HUES48 (cell line): ENCODE measurements around the gene FRYL.
"Not testable (repeated sequence)": the region's sequence is repeated elsewhere in the genome, so short reads cannot be mapped to it uniquely, and the experiment has no call there.

Experiments used
- H3K27ac ChIP-seq: one replicate; pipeline ENCODE4 v1.7.0; 2013; ENCODE audit warnings: low read depth, low read length, inconsistent platforms
- H3K27me3 ChIP-seq: 2 replicates; pipeline ENCODE4 v1.6.1; 2013; ENCODE audit warnings: mild to moderate bottlenecking, low read length; ENCODE audit not compliant: control insufficient read depth, insufficient read depth
- H3K36me3 ChIP-seq: 2 replicates; pipeline ENCODE4 v1.6.1; 2013; ENCODE audit warnings: low read length; ENCODE audit not compliant: control insufficient read depth, insufficient read depth
- H3K4me1 ChIP-seq: 2 replicates; pipeline ENCODE4 v1.6.1; 2013; ENCODE audit warnings: mild to moderate bottlenecking, low read length; ENCODE audit not compliant: control insufficient read depth, insufficient read depth
- H3K4me3 ChIP-seq: 2 replicates; pipeline ENCODE4 v1.5.1; 2013; ENCODE audit warnings: mild to moderate bottlenecking, low read depth, low read length
- H3K9ac ChIP-seq: 2 replicates; pipeline ENCODE4 v1.6.1; 2013; ENCODE audit warnings: mild to moderate bottlenecking, low read depth, low read length, moderate library complexity
- H3K9me3 ChIP-seq: 2 replicates; pipeline ENCODE4 v1.6.1; 2013; ENCODE audit warnings: low read length; ENCODE audit not compliant: control insufficient read depth, insufficient read depth

The FRYL gene

DNA sequence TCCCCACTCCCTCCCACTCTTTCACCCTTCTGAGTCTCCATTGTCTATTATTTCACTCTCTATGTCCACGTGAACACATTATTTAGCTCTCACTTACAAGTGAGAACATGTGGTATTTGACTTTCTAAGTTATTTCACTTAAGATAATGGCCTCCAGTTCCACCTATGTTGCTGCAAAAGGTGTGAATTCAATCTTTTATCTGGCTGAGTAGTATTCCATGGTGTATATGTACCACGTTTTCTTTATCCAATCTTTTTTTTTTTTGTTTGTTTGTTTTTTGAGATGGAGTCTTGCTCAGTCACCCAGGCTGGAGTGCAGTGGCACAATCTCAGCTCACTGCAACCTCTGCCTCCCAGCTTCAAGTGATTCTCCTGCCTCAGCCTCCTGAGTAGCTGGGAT is 20.1 kb upstream of the FRYL start:
- H3K9me3 ChIP-seq, H3K4me3 ChIP-seq, H3K27me3 ChIP-seq, H3K27ac ChIP-seq, H3K9ac ChIP-seq, H3K36me3 ChIP-seq: not testable (repeated sequence)
- peaks cover 11% of the 10 kb centered on the region; the same call in 1 of the 2 replicates for H3K4me1 ChIP-seq

DNA sequence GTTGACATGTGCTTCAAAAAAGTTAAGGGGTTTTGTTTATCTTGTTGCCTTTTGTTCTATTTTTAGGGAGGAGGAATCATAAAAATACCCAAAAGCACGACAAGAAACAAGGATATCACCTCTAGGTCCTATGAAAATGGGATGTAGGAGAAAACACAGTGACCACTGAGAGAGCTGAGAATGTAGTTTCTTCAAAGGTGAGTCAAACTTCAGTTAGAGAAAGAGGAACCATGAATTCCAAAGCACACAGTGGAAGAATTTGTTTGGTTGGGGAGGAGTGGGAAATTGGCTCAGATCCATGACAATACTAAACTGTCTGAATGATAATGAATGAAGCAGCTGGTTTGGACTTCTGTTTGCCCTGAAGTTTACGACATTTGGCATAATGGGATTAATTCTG is 19.1 kb upstream of the FRYL start:
- Histone ChIP-seq H3K4me3 (no peak overlapping the region), H3K27me3 (no peaks in the 10 kb centered on the region), H3K9me3 (no peaks in the 10 kb centered on the region), H3K4me1 (peaks cover 11% of the 10 kb centered on the region; the same call in 1 of the 2 replicates), H3K36me3 (no peaks in the 10 kb centered on the region), H3K9ac (no peak overlapping the region), H3K27ac (no peak overlapping the region)

DNA sequence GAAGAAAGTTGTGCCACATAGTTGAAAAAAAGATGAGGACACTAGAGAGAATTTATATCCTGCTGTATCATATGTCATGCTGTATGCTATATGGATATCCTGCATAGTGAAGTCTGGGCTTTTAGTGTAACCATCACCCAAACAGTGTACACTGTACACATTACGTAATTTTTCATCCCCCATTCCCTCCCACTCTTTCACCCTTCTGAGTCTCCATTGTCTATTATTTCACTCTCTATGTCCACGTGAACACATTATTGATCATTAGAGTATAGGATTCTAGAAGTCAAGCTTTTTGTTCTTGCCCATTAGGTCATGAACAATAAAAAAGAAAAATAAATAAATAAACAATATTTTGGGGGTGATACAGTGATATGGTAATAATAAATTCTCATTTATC is 18.0 kb upstream of the FRYL start:
- no peak overlapping the region for H3K9ac ChIP-seq
- H3K4me1 ChIP-seq = peaks cover 11% of the 10 kb centered on the region; the same call in 1 of the 2 replicates
- no peaks in the 10 kb centered on the region for H3K36me3 ChIP-seq
- no peak overlapping the region for H3K27ac ChIP-seq
- H3K9me3 ChIP-seq = no peaks in the 10 kb centered on the region
- no peak overlapping the region for H3K4me3 ChIP-seq
- no peaks in the 10 kb centered on the region for H3K27me3 ChIP-seq

DNA sequence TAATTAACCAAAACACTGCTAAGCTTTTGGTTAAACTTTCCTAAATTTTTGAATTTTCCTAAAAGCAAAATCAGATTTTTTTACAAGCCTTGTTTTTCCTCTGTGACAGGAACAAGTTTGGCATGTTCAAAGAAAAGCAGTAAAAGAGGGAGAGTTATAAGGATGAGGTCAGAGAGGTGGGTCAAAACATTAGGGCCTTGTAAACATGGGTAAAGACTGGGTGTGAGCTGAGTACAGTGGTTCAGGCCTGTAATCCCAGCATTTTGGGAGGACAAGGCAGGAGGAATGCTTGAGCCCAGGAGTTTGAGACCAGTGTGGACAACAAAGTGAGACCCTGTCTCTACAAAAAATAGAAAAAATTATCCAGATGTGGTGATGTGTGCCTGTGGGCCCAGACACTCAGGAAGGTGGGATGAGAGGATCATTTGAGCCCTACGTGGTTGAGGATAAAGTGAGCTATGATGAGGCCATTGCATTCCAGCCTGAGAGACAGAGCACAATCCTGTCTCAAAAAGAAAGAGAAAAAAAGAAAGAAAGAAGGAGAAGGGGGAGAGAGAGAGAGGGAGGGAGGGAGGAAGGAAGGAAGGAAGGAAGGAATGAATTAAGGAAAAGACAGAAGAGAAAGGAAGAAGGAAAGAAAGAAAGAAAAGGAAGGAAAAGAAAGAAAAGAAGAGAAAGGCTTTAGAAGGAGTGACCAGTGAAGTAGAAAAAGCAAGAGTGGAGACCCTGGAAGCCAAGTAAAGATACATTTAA is 17.0 kb upstream of the FRYL start:
- Histone ChIP-seq H3K9me3 (no peaks in the 10 kb centered on the region), H3K27me3 (no peaks in the 10 kb centered on the region), H3K4me3 (no peak overlapping the region), H3K4me1 (peaks cover 11% of the 10 kb centered on the region; the same call in 1 of the 2 replicates), H3K27ac (no peak overlapping the region), H3K9ac (no peak overlapping the region), H3K36me3 (no peaks in the 10 kb centered on the region)

DNA sequence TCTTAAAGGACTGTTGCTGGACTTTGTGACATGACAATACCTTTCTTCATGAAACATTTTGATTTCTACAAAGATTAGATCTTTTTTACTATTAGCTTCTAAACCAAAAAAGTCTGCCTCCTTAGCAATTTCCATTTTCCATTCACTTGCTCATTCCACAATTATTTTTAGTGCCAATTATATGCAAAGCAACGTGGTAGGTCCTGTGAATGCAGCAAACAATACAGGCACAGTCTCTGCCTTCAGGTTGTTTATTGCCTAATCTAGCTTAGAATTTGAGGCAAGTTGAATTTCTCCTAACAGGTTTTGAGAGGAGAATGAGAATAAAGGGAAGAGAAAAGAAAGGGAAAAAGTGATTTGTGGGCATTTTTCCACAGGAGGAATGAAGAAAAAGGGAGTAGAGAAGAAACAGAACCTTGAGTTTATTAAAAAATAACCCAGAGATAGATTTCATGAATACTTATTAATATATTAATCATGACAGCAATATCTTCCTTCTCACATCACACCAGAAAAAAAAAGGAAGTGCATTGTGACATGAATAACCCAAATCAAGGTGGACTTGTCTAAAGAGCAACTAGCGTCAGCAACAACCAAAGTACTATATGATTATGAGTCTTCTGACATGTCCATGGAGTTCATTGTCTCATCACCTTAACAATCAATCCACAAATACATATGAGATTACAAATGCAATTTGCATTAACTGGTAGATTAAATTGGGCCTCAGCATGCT is 16.3 kb upstream of the FRYL start:
- no peaks in the 10 kb centered on the region for H3K27me3 ChIP-seq
- no peak overlapping the region for H3K4me3 ChIP-seq
- H3K9ac ChIP-seq = no peak overlapping the region
- no peaks in the 10 kb centered on the region for H3K36me3 ChIP-seq
- H3K4me1 ChIP-seq = peaks cover 11% of the 10 kb centered on the region; the same call in 1 of the 2 replicates
- no peak overlapping the region for H3K27ac ChIP-seq
- H3K9me3 ChIP-seq = no peaks in the 10 kb centered on the region

DNA sequence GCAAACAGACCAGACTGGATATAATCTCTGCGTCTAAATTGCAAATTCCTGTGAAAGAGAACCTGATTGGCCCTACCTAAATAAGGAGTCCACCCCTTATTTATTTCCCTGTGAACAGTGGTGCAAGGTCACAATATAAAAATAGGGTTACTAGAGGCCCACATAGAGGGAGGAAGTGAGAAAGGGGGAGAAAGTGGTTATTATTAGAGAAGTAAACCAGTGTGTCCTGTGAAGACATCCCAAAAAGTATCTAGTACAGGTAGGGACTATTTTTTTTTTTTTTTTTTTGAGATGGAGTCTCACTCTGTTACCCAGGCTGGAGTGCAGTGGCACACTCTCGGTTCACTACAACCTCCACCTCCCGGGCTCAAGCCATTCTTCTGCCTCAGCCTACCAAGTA is 15.0 kb upstream of the FRYL start:
- Histone ChIP-seq H3K9ac (no peak overlapping the region), H3K27ac (no peak overlapping the region), H3K9me3 (no peaks in the 10 kb centered on the region), H3K27me3 (no peaks in the 10 kb centered on the region), H3K4me3 (no peak overlapping the region), H3K36me3 (no peaks in the 10 kb centered on the region), H3K4me1 (peaks cover 11% of the 10 kb centered on the region; the same call in 1 of the 2 replicates)

DNA sequence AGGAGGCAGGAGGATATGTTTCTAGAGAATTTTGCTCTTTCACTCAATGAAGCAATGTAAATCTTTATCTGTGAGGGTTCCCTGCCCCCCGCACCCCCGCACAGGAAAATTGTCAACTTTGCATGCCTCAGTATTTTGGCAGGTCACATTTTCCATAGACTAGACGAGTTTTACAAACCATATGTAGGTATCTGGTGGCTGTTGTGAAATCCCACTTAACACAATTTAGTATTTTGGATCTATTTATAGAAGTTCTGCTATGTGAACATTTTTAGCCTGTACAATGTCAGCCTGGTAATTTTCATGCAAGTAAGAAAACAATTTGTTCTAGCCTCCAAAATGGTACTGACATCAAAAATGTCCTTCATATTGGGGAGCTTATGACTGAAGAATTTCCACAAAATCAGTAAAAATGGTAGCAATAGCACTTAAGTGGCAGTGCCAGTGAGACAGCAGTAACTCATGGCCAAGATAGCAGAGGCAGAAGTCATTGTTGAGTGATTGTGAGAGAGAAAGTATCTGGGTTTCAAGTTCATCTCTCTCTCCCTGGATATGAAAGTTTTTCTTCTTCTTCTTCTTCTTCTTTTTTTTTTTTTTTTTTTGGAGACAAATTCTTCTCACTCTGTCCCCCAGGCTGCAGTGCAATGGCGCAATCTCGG is 12.4 kb upstream of the FRYL start:
- Histone ChIP-seq H3K27ac (no peak overlapping the region), H3K4me1 (0 out of 2 replicates have a peak, but pooled peaks cover 4% of the 10 kb centered on the region), H3K4me3 (no peak overlapping the region), H3K36me3 (no peaks in the 10 kb centered on the region), H3K27me3 (no peaks in the 10 kb centered on the region), H3K9ac (no peak overlapping the region), H3K9me3 (no peaks in the 10 kb centered on the region)

DNA sequence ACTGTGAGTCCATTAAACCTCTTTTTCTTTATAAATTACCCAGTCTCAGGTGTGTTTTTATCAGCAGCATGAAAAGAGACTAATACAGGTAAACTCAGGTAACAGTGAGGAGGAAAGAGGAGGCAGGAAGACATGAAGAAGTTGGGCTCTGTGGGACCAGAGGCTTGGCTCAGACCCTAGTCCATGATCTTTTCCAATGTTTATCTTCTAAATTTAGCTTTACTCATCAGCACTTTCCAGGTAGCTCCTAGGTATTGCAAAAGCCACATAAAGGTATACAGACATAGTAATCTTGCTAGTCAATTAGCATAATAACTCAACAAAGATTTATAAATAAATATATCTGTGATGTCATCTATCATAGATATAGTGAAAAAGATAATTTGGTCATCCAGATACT is 11.2 kb upstream of the FRYL start:
- no peaks in the 10 kb centered on the region for H3K9me3 ChIP-seq
- H3K36me3 ChIP-seq = no peaks in the 10 kb centered on the region
- H3K27me3 ChIP-seq = no peaks in the 10 kb centered on the region
- H3K27ac ChIP-seq = no peak overlapping the region
- H3K4me3 ChIP-seq = no peak overlapping the region
- H3K9ac ChIP-seq = no peak overlapping the region
- 0 out of 2 replicates have a peak, but pooled peaks cover 3% of the 10 kb centered on the region for H3K4me1 ChIP-seq

DNA sequence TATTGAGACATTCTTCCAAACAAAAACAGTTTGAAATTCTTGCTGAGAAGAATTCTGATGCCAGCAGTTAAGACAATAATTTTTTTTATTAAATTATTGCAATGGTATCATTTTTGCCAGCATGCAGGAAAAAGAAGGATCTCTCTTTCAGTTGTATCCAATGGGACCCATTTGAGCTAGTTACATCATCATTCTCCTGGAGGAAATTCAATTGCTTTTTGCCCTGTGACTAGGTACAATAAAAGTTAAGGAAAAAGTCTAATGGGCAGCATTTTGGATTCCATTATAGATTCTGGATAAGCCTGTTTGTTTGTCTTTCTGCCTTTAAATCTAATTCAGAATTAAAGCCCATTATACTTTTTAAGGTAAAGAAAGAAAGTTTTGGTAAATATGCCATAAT is 10.5 kb upstream of the FRYL start:
- H3K27ac ChIP-seq = no peak overlapping the region
- no peaks in the 10 kb centered on the region for H3K27me3 ChIP-seq
- H3K36me3 ChIP-seq = no peaks in the 10 kb centered on the region
- no peak overlapping the region for H3K9ac ChIP-seq
- H3K4me3 ChIP-seq = no peak overlapping the region
- H3K9me3 ChIP-seq = no peaks in the 10 kb centered on the region
- no peaks in the 10 kb centered on the region for H3K4me1 ChIP-seq

DNA sequence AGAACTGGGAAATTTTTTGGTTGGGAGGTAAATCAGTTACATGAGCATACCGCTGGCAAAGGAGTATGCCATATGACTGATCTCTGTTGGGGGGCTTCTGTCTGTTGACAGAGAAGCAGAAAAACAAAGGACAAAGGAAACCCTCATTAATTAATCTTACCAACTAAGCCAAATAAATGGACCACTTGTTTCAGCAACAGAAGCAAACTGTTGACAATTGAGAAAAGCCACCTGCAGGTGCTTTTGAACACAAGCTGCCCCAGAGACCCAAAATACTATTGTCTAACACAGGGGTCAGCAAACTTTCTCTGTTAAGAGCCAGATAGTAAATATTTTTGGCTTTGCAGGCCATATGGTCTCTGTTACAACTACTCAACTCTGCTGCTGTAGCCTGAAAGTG is 7.0 kb upstream of the FRYL start:
- Histone ChIP-seq H3K9me3 (no peaks in the 10 kb centered on the region), H3K36me3 (no peaks in the 10 kb centered on the region), H3K9ac (no peak overlapping the region), H3K27ac (no peak overlapping the region), H3K4me1 (no peaks in the 10 kb centered on the region), H3K4me3 (no peak overlapping the region), H3K27me3 (no peaks in the 10 kb centered on the region)

DNA sequence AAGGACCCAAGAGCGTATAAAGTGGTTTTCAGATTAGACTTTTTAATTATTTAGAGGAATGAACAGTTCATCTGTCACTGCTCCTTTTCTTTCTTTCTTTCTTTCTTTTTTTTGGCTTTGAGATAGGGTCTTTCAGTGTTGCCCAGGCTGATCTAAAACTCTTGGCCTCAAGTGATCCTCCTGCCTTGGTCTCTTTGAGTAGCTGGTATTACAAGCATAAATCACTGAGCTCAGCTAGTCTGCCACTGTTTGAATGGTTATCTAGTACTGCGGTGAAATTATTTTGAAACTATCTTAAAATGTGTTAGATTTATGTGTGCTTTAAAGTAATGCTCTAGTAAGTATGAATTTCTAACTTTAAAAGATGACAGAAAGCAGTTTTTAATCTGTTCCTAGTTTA is 6.5 kb upstream of the FRYL start:
- Histone ChIP-seq H3K9ac (no peak overlapping the region), H3K4me1 (no peaks in the 10 kb centered on the region), H3K9me3 (no peaks in the 10 kb centered on the region), H3K36me3 (no peaks in the 10 kb centered on the region), H3K27ac (no peak overlapping the region), H3K27me3 (no peaks in the 10 kb centered on the region), H3K4me3 (no peak overlapping the region)
